BE2C (cell line): ENCODE results near the gene RGR.

Experiments used
- DNase-seq: peaks from one replicate; pipeline ENCODE4 v3.0.0-alpha.2; 2020
- H3K27me3 ChIP-seq: fragments of 250-450 bp; sonication (Bioruptor Pico); 2 replicates; pipeline ENCODE4 v1.5.1; 2020; ENCODE audit warnings: mild to moderate bottlenecking
- H3K36me3 ChIP-seq: fragments of 250-450 bp; sonication (Bioruptor Pico); 2 replicates; pipeline ENCODE4 v1.5.1; 2020; ENCODE audit warnings: mild to moderate bottlenecking
- H3K4me1 ChIP-seq: fragments of 250-450 bp; sonication (Bioruptor Pico); 2 replicates; pipeline ENCODE4 v1.5.1; 2020
- H3K4me3 ChIP-seq: 2 replicates; pipeline ENCODE4 v1.5.1; 2011; ENCODE audit warnings: low read depth, low read length
- H3K9me3 ChIP-seq: fragments of 250-450 bp; sonication (Bioruptor Pico); 2 replicates; pipeline ENCODE4 v1.5.1; 2020
- TF ChIP-seq, protein P1 (sequence below): IDR thresholded peaks from 2 replicates; pipeline ENCODE4 v1.5.1; 2012; ENCODE audit warnings: mild to moderate bottlenecking, low read depth, low read length

The RGR gene

DNA sequence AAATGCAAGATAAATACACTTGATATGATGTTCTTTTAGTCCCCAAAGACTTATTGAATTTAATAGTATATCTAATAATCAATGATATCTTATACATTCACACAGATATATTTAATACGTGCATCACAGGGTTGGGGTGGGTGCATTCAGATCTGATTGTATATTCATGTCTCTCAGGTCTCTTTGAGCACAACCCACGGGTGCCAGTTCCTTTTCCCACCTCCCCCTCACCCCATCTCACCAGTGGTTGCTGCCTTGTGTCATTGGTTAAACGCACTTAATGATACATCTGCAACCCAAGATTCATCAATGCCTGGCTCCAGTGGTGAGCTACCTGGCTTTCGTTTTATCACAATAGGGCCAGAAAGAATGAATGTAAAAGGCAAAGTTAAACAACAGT is 9.8 kb upstream of the RGR start:
- Histone ChIP-seq H3K9me3 (no peaks in the 10 kb centered on the region), H3K4me3 (no peak overlapping the region), H3K27me3 (no peaks in the 10 kb centered on the region), H3K4me1 (no peaks in the 10 kb centered on the region), H3K36me3 (no peaks in the 10 kb centered on the region)
- no peak for DNase-seq
- TF ChIP-seq, protein P1, sequence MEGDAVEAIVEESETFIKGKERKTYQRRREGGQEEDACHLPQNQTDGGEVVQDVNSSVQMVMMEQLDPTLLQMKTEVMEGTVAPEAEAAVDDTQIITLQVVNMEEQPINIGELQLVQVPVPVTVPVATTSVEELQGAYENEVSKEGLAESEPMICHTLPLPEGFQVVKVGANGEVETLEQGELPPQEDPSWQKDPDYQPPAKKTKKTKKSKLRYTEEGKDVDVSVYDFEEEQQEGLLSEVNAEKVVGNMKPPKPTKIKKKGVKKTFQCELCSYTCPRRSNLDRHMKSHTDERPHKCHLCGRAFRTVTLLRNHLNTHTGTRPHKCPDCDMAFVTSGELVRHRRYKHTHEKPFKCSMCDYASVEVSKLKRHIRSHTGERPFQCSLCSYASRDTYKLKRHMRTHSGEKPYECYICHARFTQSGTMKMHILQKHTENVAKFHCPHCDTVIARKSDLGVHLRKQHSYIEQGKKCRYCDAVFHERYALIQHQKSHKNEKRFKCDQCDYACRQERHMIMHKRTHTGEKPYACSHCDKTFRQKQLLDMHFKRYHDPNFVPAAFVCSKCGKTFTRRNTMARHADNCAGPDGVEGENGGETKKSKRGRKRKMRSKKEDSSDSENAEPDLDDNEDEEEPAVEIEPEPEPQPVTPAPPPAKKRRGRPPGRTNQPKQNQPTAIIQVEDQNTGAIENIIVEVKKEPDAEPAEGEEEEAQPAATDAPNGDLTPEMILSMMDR, result no peak

DNA sequence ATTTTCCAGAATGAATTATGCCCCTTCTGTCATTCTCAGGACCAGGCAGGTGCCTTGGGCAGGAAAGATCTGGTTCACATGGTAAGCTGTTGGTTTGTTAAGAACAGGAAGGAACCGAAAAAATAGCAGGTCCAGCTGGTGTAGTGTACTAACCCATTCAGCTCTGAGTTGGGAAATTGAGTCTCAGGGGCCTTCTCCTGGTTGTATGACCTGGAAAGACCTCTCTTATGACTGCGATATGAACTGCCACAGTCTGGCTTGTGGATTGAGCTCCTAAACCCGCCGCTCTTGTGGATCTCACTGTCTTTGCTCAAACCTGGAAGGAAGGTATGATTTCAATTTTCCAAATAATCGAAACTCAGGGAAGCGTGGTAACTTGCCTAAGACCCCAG is 8.1 kb upstream of the RGR start:
- TF ChIP-seq, protein P1, result no peak
- Histone ChIP-seq H3K4me3 (no peak overlapping the region), H3K4me1 (no peaks in the 10 kb centered on the region), H3K9me3 (no peaks in the 10 kb centered on the region), H3K36me3 (no peaks in the 10 kb centered on the region), H3K27me3 (no peaks in the 10 kb centered on the region)
- no peak for DNase-seq

DNA sequence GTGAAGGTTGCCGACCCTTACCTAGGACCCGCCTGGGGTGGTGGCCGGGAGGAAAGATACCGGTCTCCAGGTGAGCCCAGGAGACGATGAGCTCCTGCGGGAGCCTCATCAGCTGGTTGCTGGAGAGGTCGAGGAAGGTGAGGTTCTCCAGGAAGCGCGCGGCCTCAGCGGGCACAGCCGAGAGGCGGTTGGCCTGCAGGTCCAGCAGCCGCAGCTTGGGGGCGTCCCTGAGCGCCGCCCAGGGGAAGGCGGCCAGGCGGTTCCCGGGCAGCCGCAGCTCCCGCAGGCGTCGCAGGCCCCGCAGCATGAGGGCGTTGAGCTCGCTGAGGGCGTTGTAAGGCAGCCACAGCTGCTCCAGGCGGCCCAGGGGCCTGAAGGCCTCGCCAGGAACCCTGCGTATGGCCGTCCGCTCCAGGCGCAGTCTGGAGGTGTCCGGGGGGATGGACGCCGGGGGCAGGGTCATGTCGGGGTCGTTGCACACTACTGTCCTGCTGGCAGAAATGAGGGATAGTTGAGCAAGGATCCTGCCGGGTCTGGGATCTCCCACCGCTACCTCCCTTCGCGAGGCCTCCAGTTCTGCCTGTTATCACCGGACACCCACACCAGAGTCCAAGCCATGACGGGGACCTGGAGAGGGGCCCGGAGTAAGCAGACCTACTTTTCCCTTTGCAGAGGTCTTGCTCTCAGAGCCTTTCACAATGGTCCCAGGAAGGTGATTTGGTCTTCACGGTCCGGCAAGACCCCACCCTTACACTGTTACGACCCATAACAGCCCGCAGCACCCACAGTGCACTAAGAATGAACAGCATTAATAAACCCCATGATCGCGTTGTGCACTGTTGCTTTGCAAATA is 7.4 kb upstream of the RGR start:
- H3K9me3 ChIP-seq, result no peaks in the 10 kb centered on the region
- H3K4me3 ChIP-seq, result no peak overlapping the region
- no peaks in the 10 kb centered on the region for H3K36me3 ChIP-seq
- no peaks in the 10 kb centered on the region for H3K4me1 ChIP-seq
- DNase-seq, result no peak
- TF ChIP-seq, protein P1, result no peak
- H3K27me3 ChIP-seq, result no peaks in the 10 kb centered on the region

DNA sequence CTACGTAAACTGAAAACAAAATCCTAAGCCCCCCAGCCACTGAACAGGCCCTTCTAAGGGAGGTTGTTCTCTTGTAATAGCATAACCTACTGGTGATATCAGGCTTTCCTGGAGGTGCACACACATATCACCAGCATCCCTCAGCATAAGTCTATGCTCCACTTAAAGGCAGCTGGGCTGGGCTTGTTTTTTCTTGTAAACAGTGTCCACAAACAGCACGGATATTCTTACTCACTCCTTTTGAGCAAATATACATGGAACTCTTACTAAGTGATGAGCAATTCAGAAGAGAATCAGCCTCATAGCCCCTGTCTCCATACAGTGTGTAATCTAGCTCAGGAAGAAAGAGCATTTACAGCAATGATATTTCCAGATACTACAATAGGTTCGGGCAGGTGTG is 5.9 kb upstream of the RGR start:
- H3K9me3 ChIP-seq, result no peaks in the 10 kb centered on the region
- H3K27me3 ChIP-seq, result no peaks in the 10 kb centered on the region
- H3K36me3 ChIP-seq, result no peaks in the 10 kb centered on the region
- no peaks in the 10 kb centered on the region for H3K4me1 ChIP-seq
- TF ChIP-seq, protein P1, result no peak
- no peak overlapping the region for H3K4me3 ChIP-seq
- DNase-seq, result no peak

- H3K4me1 ChIP-seq, result no peaks in the 10 kb centered on the region
- H3K36me3 ChIP-seq, result no peaks in the 10 kb centered on the region
- no peaks in the 10 kb centered on the region for H3K9me3 ChIP-seq
- no peaks in the 10 kb centered on the region for H3K27me3 ChIP-seq
- TF ChIP-seq, protein P1, result no peak
- DNase-seq, result no peak
- H3K4me3 ChIP-seq, result no peak within 1 kb of the TSS
Measured at GRCh38 chr10:84241185-84241790, 3.6 kb upstream of the RGR start, which contains the start of gene LRIT1. TSS of gene LRIT1 (minus strand) at chr10:84241546. CDS start at chr10:84241439, 107 bp downstream.

GRCh38 chr10:84243759-84244158 is 1.1 kb upstream of the RGR start:
- Histone ChIP-seq H3K9me3 (no peaks in the 10 kb centered on the region), H3K27me3 (no peaks in the 10 kb centered on the region), H3K4me3 (no peak overlapping the region), H3K36me3 (no peaks in the 10 kb centered on the region), H3K4me1 (no peaks in the 10 kb centered on the region)
- TF ChIP-seq, protein P1, result no peak
- DNase-seq, result no peak
